Left lung (tissue), 10 donors: Measurements from ENCODE around the gene DPYSL3. TPM values are rescaled to one million over a fixed set of nuclear protein-coding genes. Genes with fewer than 3 reads are reported as not detected.

Source experiments
- ATAC-seq: fragments of 200-7000 bp; cut with Tn5 transposase; one replicate; pipeline ENCODE4 v1.9.1; 2020; ENCODE audit warnings: moderate library complexity
- DNase-seq, 4 donors: peaks; one replicate each; pipeline ENCODE4 v3.0.0-alpha.2; 2013 to 2020
- H3K27ac ChIP-seq, 2 donors: fragments of 200-600 bp; sonication (generic) in 1 of 2; one replicate each; pipeline versions ENCODE4 v1.5.0 to v1.8.0; 2020 to 2021
- H3K27me3 ChIP-seq, 2 donors: fragments of 200-600 bp; sonication (generic) in 1 of 2; one replicate each; pipeline versions ENCODE4 v1.5.0 to v1.8.0; 2020 to 2021
- H3K36me3 ChIP-seq, 2 donors: fragments of 200-600 bp; sonication (generic) in 1 of 2; one replicate each; pipeline versions ENCODE4 v1.5.0 to v1.8.0; 2020 to 2021
- H3K4me1 ChIP-seq, 2 donors: fragments of 200-600 bp; one replicate each; pipeline ENCODE4 v1.8.0; 2021
- H3K4me3 ChIP-seq, 2 donors: fragments of 200-600 bp; sonication (generic) in 1 of 2; one replicate each; pipeline versions ENCODE4 v1.5.0 to v1.8.0; 2020 to 2021; ENCODE audit warnings: mild to moderate bottlenecking in 1 of 2
- H3K9me3 ChIP-seq, 2 donors: fragments of 200-600 bp; sonication (generic) in 1 of 2; one replicate each; pipeline versions ENCODE4 v1.5.0 to v1.8.0; 2020 to 2021
- CTCF ChIP-seq, 2 donors: fragments of 200-600 bp; sonication (generic) in 1 of 2; IDR thresholded peaks; one replicate each; pipeline versions ENCODE4 v1.5.0 to v1.8.0; 2021; ENCODE audit warnings: antibody characterized with exemption in 2 of 2
- intact Hi-C, 2 donors: fragments of 100-400 bp; cut with DNase I; formaldehyde crosslinking; loops; one replicate each; pipeline versions ENCODE4 v1.11.2 to v1.14.2; 2022
- polyA plus RNA-seq, 6 donors: library from polyadenylated mRNA; unstranded; fragments of 120-200 nt; gene quantifications; one replicate each; pipeline ENCODE4 v1.2.1, GENCODE V29; 2013; ENCODE audit not compliant: insufficient read length in 6 of 6
- total RNA-seq, 2 donors: library from RNA; stranded (reverse); fragmentation: NEBNext Ultra II Directional; extraction: Animal tissue kit (Norgen Biotek cat#: 25700); gene quantifications; one replicate each; pipeline ENCODE4 v1.2.1, GENCODE V29; 2021
- donor health status: DM: no; HTN: yes; CAD: no.
- donor health status: DM: no; HTN: no; CAD: no.

The DPYSL3 gene
- total and polyA plus RNA-seq, 8 donors: 64.3 to 94.3 (median 79.0) TPM

- H3K4me3 ChIP-seq: no peak overlapping the region
- intact Hi-C loops: no loop called here
- H3K4me1 ChIP-seq: peaks cover 0 to under 1% of the 10 kb centered on the region in 2 donors
- no peak for TF ChIP-seq CTCF (IDR thresholded peaks at IDR 0.05)
- DNase-seq (no peak), ATAC-seq (no peak)
- H3K9me3 ChIP-seq: no peaks in the 10 kb centered on the region
- H3K27me3 ChIP-seq: no peaks in the 10 kb centered on the region
- no peak overlapping the region for H3K27ac ChIP-seq
- no peaks in the 10 kb centered on the region for H3K36me3 ChIP-seq
Observed at GRCh38 chr5:147390654-147391225, 119.1 kb downstream of the DPYSL3 start.

GRCh38 chr5:147388184-147389108 lies 121.4 kb downstream of the DPYSL3 start:
- H3K9me3 ChIP-seq: no peaks in the 10 kb centered on the region
- DNase-seq (no peak), ATAC-seq (peak; percentile 43)
- no peaks in the 10 kb centered on the region for H3K36me3 ChIP-seq
- no peak overlapping the region for H3K27ac ChIP-seq
- intact Hi-C loops: no loop called here
- H3K27me3 ChIP-seq: no peaks in the 10 kb centered on the region
- H3K4me3 ChIP-seq: no peak overlapping the region
- no peaks in the 10 kb centered on the region for H3K4me1 ChIP-seq
- TF ChIP-seq CTCF (IDR thresholded peaks at IDR 0.05): no peak

- no peak for ATAC-seq
- intact Hi-C loops: no loop called here
- no peak for TF ChIP-seq CTCF (IDR thresholded peaks at IDR 0.05)
- Histone ChIP-seq H3K36me3 (no peaks in the 10 kb centered on the region), H3K9me3 (no peaks in the 10 kb centered on the region), H3K4me1 (no peaks in the 10 kb centered on the region), H3K4me3 (no peak overlapping the region), H3K27me3 (no peaks in the 10 kb centered on the region), H3K27ac (no peak overlapping the region)
- no peak for DNase-seq
Observed at GRCh38 chr5:147387109-147387508, 122.8 kb downstream of the DPYSL3 start.

- Histone ChIP-seq H3K27ac (no peak overlapping the region), H3K4me1 (no peaks in the 10 kb centered on the region), H3K9me3 (no peaks in the 10 kb centered on the region), H3K4me3 (no peak overlapping the region), H3K36me3 (no peaks in the 10 kb centered on the region), H3K27me3 (no peaks in the 10 kb centered on the region)
- TF ChIP-seq CTCF (IDR thresholded peaks at IDR 0.05): no peak
- intact Hi-C loops: no loop called here
- ATAC-seq: no peak
- no peak for DNase-seq
Observed at GRCh38 chr5:147384346-147385193, 125.3 kb downstream of the DPYSL3 start.
